Right lobe of liver (tissue), 4 donors: ENCODE data around the gene MRGPRG.

Experiments used
- CTCF ChIP-seq, 4 donors: fragments of 200-600 bp in 3 of 4; fragments of 450-650 bp in 1 of 4; IDR thresholded peaks; one replicate each; pipeline versions ENCODE4 v1.5.1 to v1.8.0; 2016 to 2022; ENCODE audit warnings: antibody characterized with exemption in 4 of 4, mild to moderate bottlenecking in 2 of 4
- POLR2A ChIP-seq: fragments of 450-650 bp; IDR thresholded peaks from one replicate; pipeline ENCODE4 v1.6.1; 2017; ENCODE audit warnings: antibody characterized with exemption, mild to moderate bottlenecking
- donor health status: DM: no; HTN: no; CAD: no.
- donor health status: DM: no; HTN: no; CAD: no.
- donor health status: DM: no; HTN: yes; CAD: no.

GRCh38 chr11:3201112-3201581 lies 17.5 kb downstream of the MRGPRG start:
- TF ChIP-seq CTCF (IDR thresholded peaks at IDR 0.05) (no peak), POLR2A (no peak)
